Loucy (cell line): ENCODE measurements around the gene RAD51B.

Source experiments
- H2AFZ ChIP-seq: fragments of 200-600 bp; sonication (generic); 2 replicates; pipeline ENCODE4 v1.6.0; 2016; ENCODE audit warnings: antibody characterized with exemption, mild to moderate bottlenecking, low read length, moderate library complexity
- H3F3A ChIP-seq: fragments of 200-600 bp; 2 replicates; pipeline ENCODE4 v1.6.0; 2016; ENCODE audit warnings: antibody characterized with exemption, low read depth, mild to moderate bottlenecking
- H3K27me3 ChIP-seq: fragments of 200-600 bp; sonication (generic); 2 replicates; pipeline ENCODE4 v1.6.1; 2014; ENCODE audit warnings: low read length, mild to moderate bottlenecking; ENCODE audit not compliant: insufficient read depth, poor library complexity, severe bottlenecking
- H3K36me3 ChIP-seq: fragments of 200-600 bp; sonication (generic); 2 replicates; pipeline ENCODE4 v1.6.1; 2016; ENCODE audit warnings: low read length; ENCODE audit not compliant: insufficient read depth
- H3K4me1 ChIP-seq: fragments of 200-600 bp; sonication (generic); 2 replicates; pipeline ENCODE4 v1.5.1; 2014; ENCODE audit warnings: low read length, mild to moderate bottlenecking; ENCODE audit not compliant: insufficient read depth, poor library complexity, severe bottlenecking
- H3K4me2 ChIP-seq: fragments of 200-600 bp; sonication (generic); 2 replicates; pipeline ENCODE4 v1.6.0; 2014; ENCODE audit warnings: antibody characterized with exemption, low read length, low read depth, mild to moderate bottlenecking; ENCODE audit not compliant: poor library complexity, severe bottlenecking
- H3K4me3 ChIP-seq: fragments of 200-600 bp; sonication (generic); 2 replicates; pipeline ENCODE4 v1.5.1; 2014; ENCODE audit warnings: low read length, mild to moderate bottlenecking, mixed read lengths; ENCODE audit not compliant: poor library complexity, severe bottlenecking
- H3K79me2 ChIP-seq: fragments of 200-600 bp; sonication (generic); 2 replicates; pipeline ENCODE4 v1.6.1; 2014; ENCODE audit warnings: low read length; ENCODE audit not compliant: insufficient read depth
- H3K9ac ChIP-seq: fragments of 200-600 bp; sonication (generic); 2 replicates; pipeline ENCODE4 v1.6.0; 2014; ENCODE audit warnings: mild to moderate bottlenecking, low read depth, low read length, moderate library complexity; ENCODE audit not compliant: poor library complexity, severe bottlenecking
- H3K9me2 ChIP-seq: fragments of 200-600 bp; sonication (generic); replicated peaks from 2 replicates; pipeline ENCODE4 v1.6.1; 2016; ENCODE audit warnings: low read depth, low read length, mixed read lengths
- H3K9me3 ChIP-seq: fragments of 200-600 bp; sonication (generic); 2 replicates; pipeline ENCODE4 v1.6.1; 2014; ENCODE audit warnings: mild to moderate bottlenecking, antibody characterized with exemption, low read length, low read depth; ENCODE audit not compliant: insufficient read depth
- H4K20me1 ChIP-seq: fragments of 200-600 bp; sonication (generic); 2 replicates; pipeline ENCODE4 v1.6.0; 2014; ENCODE audit warnings: antibody characterized with exemption, low read length, mild to moderate bottlenecking; ENCODE audit not compliant: insufficient read depth, poor library complexity, severe bottlenecking
- EZH2phosphoT487 ChIP-seq: fragments of 200-600 bp; IDR thresholded peaks from 2 replicates; pipeline ENCODE4 v1.6.1; 2018; ENCODE audit warnings: antibody characterized with exemption, mild to moderate bottlenecking, moderate library complexity, borderline replicate concordance
- TF ChIP-seq, protein P1 (sequence below): fragments of 200-600 bp; sonication (generic); conservative IDR thresholded peaks from 2 replicates; pipeline ENCODE4 v1.5.1; 2014; ENCODE audit warnings: mild to moderate bottlenecking, antibody characterized with exemption, low read length

RAD51B gene

DNA sequence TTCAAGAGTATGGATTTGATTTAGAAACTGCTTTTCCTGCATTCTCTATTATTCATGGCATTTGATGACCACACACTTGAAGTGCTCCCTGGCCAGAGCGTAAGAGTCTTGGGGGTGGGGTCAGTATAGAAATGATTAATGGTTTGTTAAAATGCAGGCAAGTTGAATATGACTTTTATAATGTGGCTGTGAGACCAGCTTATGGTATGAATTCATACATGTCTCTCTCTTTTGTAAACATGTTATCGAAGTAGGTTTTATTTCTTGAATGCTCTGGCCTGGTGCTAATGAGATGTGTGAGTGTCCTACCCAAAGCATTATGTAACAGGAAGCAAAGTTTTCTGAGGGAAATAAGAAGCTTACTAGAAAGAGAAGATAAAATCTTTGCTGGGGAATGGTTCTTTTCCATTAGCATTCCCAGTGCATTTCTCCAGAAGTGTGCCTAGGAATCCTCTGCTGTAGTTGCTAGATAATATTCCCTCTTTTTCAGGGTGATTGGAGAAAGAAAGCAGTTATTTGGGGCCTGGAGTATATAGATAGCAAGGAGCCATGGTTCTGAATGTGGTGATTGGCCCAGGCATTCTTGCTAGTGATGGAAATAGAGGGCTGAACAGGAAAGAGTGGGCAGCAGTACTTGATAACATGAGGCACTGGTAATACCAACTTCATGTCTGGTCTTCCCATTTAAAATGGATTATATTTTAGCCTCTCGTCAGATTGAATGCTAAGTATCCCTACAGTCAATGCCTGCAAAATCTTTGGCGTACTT, 289.7 kb downstream of the RAD51B start:
- Histone ChIP-seq H2AFZ (no peak overlapping the region), H3K4me1 (peaks cover 63% of the 10 kb centered on the region), H3F3A (no peaks in the 10 kb centered on the region; the same call in 1 of the 2 replicates), H3K9me2 (no peaks in the 10 kb centered on the region), H3K27me3 (no peaks in the 10 kb centered on the region), H3K9me3 (no peaks in the 10 kb centered on the region), H3K79me2 (no peaks in the 10 kb centered on the region), H4K20me1 (no peaks in the 10 kb centered on the region), H3K9ac (no peak overlapping the region), H3K4me3 (no peak overlapping the region), H3K4me2 (no peak overlapping the region), H3K36me3 (no peaks in the 10 kb centered on the region)
- no peak for TF ChIP-seq EZH2phosphoT487
- TF ChIP-seq, protein P1, sequence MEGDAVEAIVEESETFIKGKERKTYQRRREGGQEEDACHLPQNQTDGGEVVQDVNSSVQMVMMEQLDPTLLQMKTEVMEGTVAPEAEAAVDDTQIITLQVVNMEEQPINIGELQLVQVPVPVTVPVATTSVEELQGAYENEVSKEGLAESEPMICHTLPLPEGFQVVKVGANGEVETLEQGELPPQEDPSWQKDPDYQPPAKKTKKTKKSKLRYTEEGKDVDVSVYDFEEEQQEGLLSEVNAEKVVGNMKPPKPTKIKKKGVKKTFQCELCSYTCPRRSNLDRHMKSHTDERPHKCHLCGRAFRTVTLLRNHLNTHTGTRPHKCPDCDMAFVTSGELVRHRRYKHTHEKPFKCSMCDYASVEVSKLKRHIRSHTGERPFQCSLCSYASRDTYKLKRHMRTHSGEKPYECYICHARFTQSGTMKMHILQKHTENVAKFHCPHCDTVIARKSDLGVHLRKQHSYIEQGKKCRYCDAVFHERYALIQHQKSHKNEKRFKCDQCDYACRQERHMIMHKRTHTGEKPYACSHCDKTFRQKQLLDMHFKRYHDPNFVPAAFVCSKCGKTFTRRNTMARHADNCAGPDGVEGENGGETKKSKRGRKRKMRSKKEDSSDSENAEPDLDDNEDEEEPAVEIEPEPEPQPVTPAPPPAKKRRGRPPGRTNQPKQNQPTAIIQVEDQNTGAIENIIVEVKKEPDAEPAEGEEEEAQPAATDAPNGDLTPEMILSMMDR, result no peak

DNA sequence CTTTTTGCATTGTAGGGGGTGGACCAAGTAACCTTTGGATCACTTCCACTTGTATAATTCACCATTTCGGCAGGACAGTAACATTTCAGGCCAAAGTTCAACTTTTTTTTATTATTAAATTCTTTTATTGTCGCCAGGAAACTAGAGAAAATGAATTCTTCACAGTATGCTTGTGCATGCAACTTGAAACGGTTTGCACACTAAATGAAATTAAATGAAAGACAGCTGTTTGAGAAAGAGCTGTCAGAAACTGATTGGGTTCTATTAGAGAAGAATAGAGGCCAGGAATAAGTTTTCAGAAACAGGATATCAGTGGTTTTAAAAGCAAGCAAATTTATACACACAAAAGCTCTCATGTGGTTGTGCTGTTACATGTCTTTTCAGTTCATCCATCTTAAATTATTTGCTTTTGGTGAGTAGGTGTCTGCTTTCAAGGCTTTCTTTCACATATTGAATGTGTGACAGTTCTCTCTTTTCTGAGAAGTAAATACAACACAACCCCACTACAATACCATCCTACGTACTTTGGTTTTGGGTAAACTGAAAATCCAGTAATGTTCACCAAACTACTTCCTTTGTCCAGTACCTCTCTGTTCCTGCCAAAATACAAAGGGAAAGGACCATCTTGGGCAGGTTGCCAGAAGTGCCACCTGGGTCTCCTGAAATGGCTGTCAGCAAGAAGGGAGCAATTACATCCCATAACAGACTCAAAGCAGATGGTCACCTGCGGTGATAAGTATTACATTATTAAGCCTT, 291.7 kb downstream of the RAD51B start:
- H3K9me3 ChIP-seq, result no peaks in the 10 kb centered on the region
- H2AFZ ChIP-seq, result no peak overlapping the region
- no peaks in the 10 kb centered on the region for H3K9me2 ChIP-seq
- peak overlapping the region; percentile 48 for H3K4me2 ChIP-seq
- no peaks in the 10 kb centered on the region for H4K20me1 ChIP-seq
- TF ChIP-seq EZH2phosphoT487, result no peak
- TF ChIP-seq, protein P1, result no peak
- peak overlapping the region; percentile 41 for H3K9ac ChIP-seq
- H3K36me3 ChIP-seq, result no peaks in the 10 kb centered on the region
- no peaks in the 10 kb centered on the region for H3K27me3 ChIP-seq
- H3K4me1 ChIP-seq, result peaks cover 45% of the 10 kb centered on the region
- H3K79me2 ChIP-seq, result no peaks in the 10 kb centered on the region
- peak overlapping the region; percentile 20 for H3K4me3 ChIP-seq
- H3F3A ChIP-seq, result no peaks in the 10 kb centered on the region; the same call in 1 of the 2 replicates

DNA sequence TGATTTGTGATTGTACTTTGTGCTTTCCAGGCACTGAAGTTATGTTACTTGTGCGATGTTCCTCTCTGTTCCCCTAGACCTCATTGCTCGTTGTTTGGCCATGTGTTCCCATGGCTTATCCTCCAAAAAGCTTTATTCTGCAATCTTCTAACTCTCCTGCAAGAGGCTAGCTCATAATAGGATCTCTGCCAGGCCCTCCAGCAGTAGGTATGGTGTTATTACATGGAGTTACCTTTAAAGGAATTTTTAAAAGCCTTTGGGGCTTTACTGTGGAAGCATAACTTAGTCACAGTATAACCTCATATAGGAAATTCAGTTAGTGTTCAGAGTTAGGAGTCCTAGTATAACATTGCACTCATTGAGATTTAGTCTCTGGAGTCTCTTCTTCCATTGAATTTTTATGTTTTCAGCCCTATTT, 292.3 kb downstream of the RAD51B start:
- Histone ChIP-seq H3F3A (no peaks in the 10 kb centered on the region; the same call in 1 of the 2 replicates), H3K9ac (peak overlapping the region; percentile 41), H3K4me3 (peak overlapping the region; percentile 20), H3K27me3 (no peaks in the 10 kb centered on the region), H3K4me1 (peaks cover 40% of the 10 kb centered on the region), H3K4me2 (peak overlapping the region; percentile 48), H3K9me3 (no peaks in the 10 kb centered on the region), H4K20me1 (no peaks in the 10 kb centered on the region), H3K9me2 (no peaks in the 10 kb centered on the region), H3K36me3 (no peaks in the 10 kb centered on the region), H3K79me2 (no peaks in the 10 kb centered on the region), H2AFZ (no peak overlapping the region)
- TF ChIP-seq, protein P1, result no peak
- no peak for TF ChIP-seq EZH2phosphoT487
